BJ (cell line): Measurements from ENCODE around the gene TSPAN5. TPM values are rescaled to one million over a fixed set of nuclear protein-coding genes. Genes with fewer than 3 reads are reported as not detected.

Experiments used
- CTCF ChIA-PET: fragments of 350-600 bp; formaldehyde crosslinking; extraction: SDS; loops from one replicate; lab custom pipeline; 2021; ENCODE audit warnings: antibody characterized with exemption, inconsistent platforms; lab: Yijun Ruan, JAX
- POLR2A ChIA-PET: fragments of 300-600 bp; sonication (Branson Sonifier 250); formaldehyde crosslinking; extraction: SDS; loops from one replicate; lab custom pipeline; 2021; ENCODE audit warnings: antibody characterized with exemption; lab: Charles Lee
- DNase-seq: peaks from one replicate; pipeline ENCODE4 v3.0.0-alpha.2; 2011; ENCODE audit warnings: low read depth
- H3K27me3 ChIP-seq: 2 replicates; pipeline ENCODE4 v1.6.0; 2011; ENCODE audit warnings: low read length; ENCODE audit not compliant: control insufficient read depth, insufficient read depth
- H3K36me3 ChIP-seq: 2 replicates; pipeline ENCODE4 v1.5.1; 2011; ENCODE audit warnings: low read length; ENCODE audit not compliant: control insufficient read depth, insufficient read depth
- H3K4me3 ChIP-seq: 2 replicates; pipeline ENCODE4 v1.5.1; 2011; ENCODE audit warnings: low read depth, mild to moderate bottlenecking, control low read depth, low read length
- polyA plus RNA-seq: library from polyadenylated mRNA; depleted of rRNA; stranded (reverse); fragments of >200 nt; gene quantifications from 2 replicates; pipeline ENCODE4 v1.2.3, GENCODE V29; 2011
- TF ChIP-seq, protein P1 (sequence below): IDR thresholded peaks from 2 replicates; pipeline ENCODE4 v1.5.1; 2011; ENCODE audit warnings: low read depth, mild to moderate bottlenecking, control low read depth, inconsistent platforms, low read length, moderate library complexity; ENCODE audit not compliant: insufficient read depth

Gene TSPAN5
- polyA plus RNA-seq, 1 experiment = 74.5 TPM

- no peak for DNase-seq
- H3K27me3 ChIP-seq = no peaks in the 10 kb centered on the region
- ChIA-PET POLR2A (no interaction called here), CTCF (interaction anchor here (1.0 to 1.3 kb wide), 2 partner anchors 16 to 259 kb away, joined by 3 read pairs; no protein-coding TSS in a partner anchor)
- TF ChIP-seq, protein P1, sequence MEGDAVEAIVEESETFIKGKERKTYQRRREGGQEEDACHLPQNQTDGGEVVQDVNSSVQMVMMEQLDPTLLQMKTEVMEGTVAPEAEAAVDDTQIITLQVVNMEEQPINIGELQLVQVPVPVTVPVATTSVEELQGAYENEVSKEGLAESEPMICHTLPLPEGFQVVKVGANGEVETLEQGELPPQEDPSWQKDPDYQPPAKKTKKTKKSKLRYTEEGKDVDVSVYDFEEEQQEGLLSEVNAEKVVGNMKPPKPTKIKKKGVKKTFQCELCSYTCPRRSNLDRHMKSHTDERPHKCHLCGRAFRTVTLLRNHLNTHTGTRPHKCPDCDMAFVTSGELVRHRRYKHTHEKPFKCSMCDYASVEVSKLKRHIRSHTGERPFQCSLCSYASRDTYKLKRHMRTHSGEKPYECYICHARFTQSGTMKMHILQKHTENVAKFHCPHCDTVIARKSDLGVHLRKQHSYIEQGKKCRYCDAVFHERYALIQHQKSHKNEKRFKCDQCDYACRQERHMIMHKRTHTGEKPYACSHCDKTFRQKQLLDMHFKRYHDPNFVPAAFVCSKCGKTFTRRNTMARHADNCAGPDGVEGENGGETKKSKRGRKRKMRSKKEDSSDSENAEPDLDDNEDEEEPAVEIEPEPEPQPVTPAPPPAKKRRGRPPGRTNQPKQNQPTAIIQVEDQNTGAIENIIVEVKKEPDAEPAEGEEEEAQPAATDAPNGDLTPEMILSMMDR = no peak
- H3K36me3 ChIP-seq = no peaks in the 10 kb centered on the region
- no peak overlapping the region for H3K4me3 ChIP-seq
Measured at GRCh38 chr4:98452091-98452490, 206.3 kb downstream of the TSPAN5 start.

- no peak for DNase-seq
- H3K27me3 ChIP-seq = no peaks in the 10 kb centered on the region
- H3K4me3 ChIP-seq = no peak overlapping the region
- TF ChIP-seq, protein P1 = no peak
- ChIA-PET POLR2A (no interaction called here), CTCF (interaction anchor here (1.3 kb wide), 1 partner anchor 15 kb away, joined by 3 read pairs; no protein-coding TSS in a partner anchor)
- H3K36me3 ChIP-seq = peaks cover 2% of the 10 kb centered on the region; the same call in 1 of the 2 replicates
Measured at GRCh38 chr4:98448908-98449307, 209.5 kb downstream of the TSPAN5 start.

DNA sequence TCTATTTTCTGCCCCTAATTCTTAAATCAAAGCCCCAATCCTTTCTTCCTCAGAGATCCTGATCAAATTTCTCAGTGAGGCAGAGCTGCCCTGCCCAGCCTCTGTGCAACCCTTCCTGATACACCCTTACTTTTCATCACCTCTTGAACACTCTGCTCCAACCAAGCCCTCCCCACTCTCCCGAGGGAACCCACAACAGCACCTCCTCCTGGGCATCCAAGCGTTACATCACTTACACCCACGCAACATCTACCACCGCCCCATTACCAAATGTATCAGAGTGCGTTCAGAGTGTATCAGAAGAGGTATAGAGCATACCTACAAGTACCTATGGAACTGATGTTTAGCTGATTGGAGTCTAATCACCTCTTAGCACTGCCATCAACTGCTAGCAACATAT, 210.8 kb downstream of the TSPAN5 start:
- CTCF ChIA-PET = no interaction called here
- Histone ChIP-seq H3K27me3 (no peaks in the 10 kb centered on the region), H3K4me3 (no peak overlapping the region), H3K36me3 (peaks cover 3% of the 10 kb centered on the region)
- POLR2A ChIA-PET = no interaction called here
- no peak for DNase-seq
- TF ChIP-seq, protein P1 = no peak

- Histone ChIP-seq H3K27me3 (no peaks in the 10 kb centered on the region), H3K36me3 (peaks cover 3% of the 10 kb centered on the region), H3K4me3 (no peak overlapping the region)
- ChIA-PET CTCF (interaction anchor here (0.6 to 0.7 kb wide), 2 partner anchors 38 to 292 kb away, joined by 3 read pairs; no protein-coding TSS in a partner anchor), POLR2A (no interaction called here)
- TF ChIP-seq, protein P1 = no peak
- DNase-seq = no peak
Measured at GRCh38 chr4:98446499-98447375, 211.7 kb downstream of the TSPAN5 start.

DNA sequence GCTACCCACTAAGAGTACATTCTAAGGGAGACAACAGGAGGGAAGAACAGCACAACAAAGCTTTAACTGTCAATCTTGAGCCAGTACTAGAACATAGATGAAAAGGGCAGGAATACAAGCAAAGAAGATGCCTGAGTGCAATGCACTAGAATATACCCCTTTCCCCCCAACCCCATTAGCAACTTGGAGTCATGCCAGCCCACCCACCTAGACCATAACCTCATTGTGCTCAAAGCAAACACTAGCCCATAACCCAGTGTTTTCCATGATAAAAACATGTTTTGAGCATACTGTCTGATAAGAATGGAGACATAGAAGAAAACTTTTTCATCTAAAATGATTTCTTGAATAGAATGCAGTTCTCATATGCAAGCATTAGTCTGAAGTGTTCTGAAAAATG, 214.0 kb downstream of the TSPAN5 start:
- Histone ChIP-seq H3K4me3 (no peak overlapping the region), H3K36me3 (peaks cover 3% of the 10 kb centered on the region), H3K27me3 (no peaks in the 10 kb centered on the region)
- no peak for DNase-seq
- CTCF ChIA-PET = interaction anchor here (1.4 kb wide), 1 partner anchor 11 kb away, joined by 3 read pairs; no protein-coding TSS in a partner anchor
- POLR2A ChIA-PET = no interaction called here
- TF ChIP-seq, protein P1 = no peak
